SK-N-SH (cell line): ENCODE results near the gene TNFRSF18. TPM values are rescaled to one million over a fixed set of nuclear protein-coding genes. Genes with fewer than 3 reads are reported as not detected.

Source experiments
- CTCF ChIA-PET: fragments of 300-600, 350-600 bp; formaldehyde crosslinking; extraction: SDS; loops from one replicate; lab custom pipeline; 2021; lab: Yijun Ruan, JAX
- POLR2A ChIA-PET: fragments of 350-600 bp; sonication (Branson Sonifier 250); formaldehyde crosslinking; extraction: SDS; loops from one replicate; lab custom pipeline; 2020; ENCODE audit warnings: antibody characterized with exemption, inconsistent platforms; lab: Yijun Ruan, JAX
- DNase-seq: peaks from one replicate; pipeline ENCODE4 v3.0.0; 2012
- H2AFZ ChIP-seq: fragments of 200-600 bp; sonication (generic); 2 replicates; pipeline ENCODE4 v1.8.1; 2016; ENCODE audit warnings: antibody characterized with exemption, mild to moderate bottlenecking, low read depth
- H3F3A ChIP-seq: fragments of 200-600 bp; sonication (generic); replicated peaks from 2 replicates; pipeline ENCODE3; 2016; ENCODE audit warnings: antibody characterized with exemption, mild to moderate bottlenecking; ENCODE audit not compliant: insufficient read depth
- H3K27ac ChIP-seq, 2 experiments: fragments of 200-500 bp in 1 of 2; fragments of 200-600 bp in 1 of 2; sonication (Bioruptor generic) in 1 of 2; sonication (generic), shearing (Covaris generic) in 1 of 2; 2 replicates each; pipeline versions ENCODE4 v1.5.1 to v1.6.1; 2014 to 2016; ENCODE audit warnings: low read depth in 2 of 2, inconsistent platforms in 1 of 2, low read length in 1 of 2, mild to moderate bottlenecking in 1 of 2, mixed read lengths in 1 of 2
- H3K27me3 ChIP-seq: fragments of 200-600 bp; sonication (generic), shearing (Covaris generic); 2 replicates; pipeline ENCODE4 v1.6.1; 2016; ENCODE audit warnings: mixed run types; ENCODE audit not compliant: insufficient read depth
- H3K36me3 ChIP-seq, 2 experiments: fragments of 200-500 bp in 1 of 2; fragments of 200-600 bp in 1 of 2; sonication (Bioruptor generic) in 1 of 2; sonication (generic) in 1 of 2; replicated peaks in 1 of 2; 2 replicates each; pipeline versions ENCODE3 to v1.5.1; 2014 to 2016; ENCODE audit warnings: low read length in 1 of 2, mild to moderate bottlenecking in 1 of 2; ENCODE audit not compliant: insufficient read depth in 2 of 2, control insufficient read depth in 1 of 2
- H3K4me1 ChIP-seq, 2 experiments: fragments of 200-500 bp in 1 of 2; fragments of 200-600 bp in 1 of 2; sonication (Bioruptor generic) in 1 of 2; sonication (generic), shearing (Covaris generic) in 1 of 2; 2 replicates each; pipeline versions ENCODE4 v1.5.1 to v1.6.1; 2014 to 2016; ENCODE audit warnings: low read depth in 1 of 2, low read length in 1 of 2, mixed run types in 1 of 2; ENCODE audit not compliant: insufficient read depth in 2 of 2, control insufficient read depth in 1 of 2
- H3K4me2 ChIP-seq: fragments of 200-600 bp; sonication (generic), shearing (Covaris generic); 2 replicates; pipeline ENCODE4 v1.6.1; 2017; ENCODE audit warnings: mixed run types
- H3K4me3 ChIP-seq, 2 experiments: fragments of 200-500 bp in 1 of 2; fragments of 200-600 bp in 1 of 2; sonication (Bioruptor generic) in 1 of 2; sonication (generic), shearing (Covaris generic) in 1 of 2; 2 replicates each; pipeline versions ENCODE4 v1.5.1 to v1.8.1; 2014 to 2016; ENCODE audit warnings: low read depth in 2 of 2, inconsistent platforms in 1 of 2, low read length in 1 of 2, mild to moderate bottlenecking in 1 of 2, mixed read lengths in 1 of 2, moderate library complexity in 1 of 2
- H3K79me2 ChIP-seq: fragments of 200-600 bp; sonication (generic); 2 replicates; pipeline ENCODE4 v1.8.1; 2017; ENCODE audit warnings: mild to moderate bottlenecking; ENCODE audit not compliant: insufficient read depth
- H3K9ac ChIP-seq: fragments of 200-600 bp; sonication (generic); 2 replicates; pipeline ENCODE4 v1.6.1; 2017; ENCODE audit warnings: mixed run types
- H3K9me2 ChIP-seq: fragments of 200-600 bp; sonication (generic); 2 replicates; pipeline ENCODE4 v1.6.1; 2017; ENCODE audit warnings: mixed run types
- H3K9me3 ChIP-seq: fragments of 200-600 bp; sonication (generic); 2 replicates; pipeline ENCODE4 v1.6.1; 2017; ENCODE audit warnings: mixed run types, mild to moderate bottlenecking, moderate library complexity
- H4K20me1 ChIP-seq: fragments of 200-600 bp; sonication (generic); 2 replicates; pipeline ENCODE4 v1.6.1; 2017; ENCODE audit warnings: mild to moderate bottlenecking, mixed run types; ENCODE audit not compliant: insufficient read depth
- CTCF ChIP-seq: fragments of 200-600 bp; sonication (generic); IDR thresholded peaks from 2 replicates; pipeline ENCODE4 v1.6.1; 2017; ENCODE audit warnings: antibody characterized with exemption, mild to moderate bottlenecking, moderate library complexity
- FOXJ3 ChIP-seq: sonication (generic); formaldehyde crosslinking; IDR thresholded peaks from 2 replicates; pipeline ENCODE4 v1.5.1; 2020; ENCODE audit warnings: mild to moderate bottlenecking, missing genetic modification reagents
- FOXM1 ChIP-seq: IDR thresholded peaks from 2 replicates; pipeline ENCODE4 v1.4.0; 2012; ENCODE audit warnings: low read depth, mild to moderate bottlenecking
- MAX ChIP-seq: IDR thresholded peaks from 2 replicates; pipeline ENCODE4 v1.4.0; 2012; ENCODE audit warnings: low read depth
- POLR2AphosphoS5 ChIP-seq: IDR thresholded peaks from 2 replicates; pipeline ENCODE4 v1.6.1; 2012; ENCODE audit warnings: low read depth, low read length
- TCF12 ChIP-seq: IDR thresholded peaks from 2 replicates; pipeline ENCODE4 v1.4.0; 2012
- USF2 ChIP-seq: fragments of 150-350 bp; IDR thresholded peaks from 2 replicates; pipeline ENCODE4 v1.6.1; 2017; ENCODE audit warnings: antibody characterized with exemption, low read length, low read depth, borderline replicate concordance
- WGBS: methylation state at CpG from one replicate; pipeline ENCODE4 v1.1.6; 2017; ENCODE audit warnings: low lambda C conversion rate; 5-methylcytosine and 5-hydroxymethylcytosine counted together
- polyA plus RNA-seq, 3 experiments: library from polyadenylated mRNA; depleted of rRNA; stranded (reverse); fragments of >200 nt; gene quantifications; 2 replicates each; pipeline ENCODE4 v1.2.3, GENCODE V29; 2012

The TNFRSF18 gene
- polyA plus RNA-seq, 1 of the 3 experiments (the other 2 are of a cell fraction) = 0.05 TPM

- no peaks in the 10 kb centered on the region for H3K9me2 ChIP-seq
- H3K4me3 ChIP-seq = peak overlapping the region in 1 of 2 experiments; percentile 48; a peak in 2 of 4 replicates
- H3K9me3 ChIP-seq = no peaks in the 10 kb centered on the region
- H3K27me3 ChIP-seq = no peaks in the 10 kb centered on the region
- CTCF ChIA-PET = interaction anchor here (2.5 kb wide), 1 partner anchor 111 kb away, joined by 27 read pairs; no protein-coding TSS in a partner anchor
- POLR2A ChIA-PET = no interaction called here
- peaks cover 13% of the 10 kb centered on the region; the same call in 1 of the 2 replicates for H4K20me1 ChIP-seq
- H3F3A ChIP-seq = peaks cover 7% of the 10 kb centered on the region
- H3K27ac ChIP-seq = peak overlapping the region in 1 of 2 experiments; percentile 65; a peak in 1 of 4 replicates
- no peak overlapping the region for H3K9ac ChIP-seq
- no peak for TF ChIP-seq FOXJ3 (CRISPR knock-in tag)
- no peak for TF ChIP-seq FOXM1
- WGBS = 96% methylated on average over 42 of the region's 98 CpGs
- peak overlapping the region; percentile 24; the same call in 1 of the 2 replicates for H3K4me2 ChIP-seq
- DNase-seq = no peak
- H2AFZ ChIP-seq = no peak overlapping the region
- H3K4me1 ChIP-seq = peaks cover 0 to 16% of the 10 kb centered on the region in 2 experiments; a peak in 1 of 4 replicates
- H3K36me3 ChIP-seq = peaks cover 0 to 23% of the 10 kb centered on the region in 2 experiments
- peaks cover 54% of the 10 kb centered on the region for H3K79me2 ChIP-seq
Observed at GRCh38 chr1:1232796-1233566, 26.6 kb upstream of the TNFRSF18 start.

GRCh38 chr1:1232208-1232795, 25.9 kb upstream of the TNFRSF18 start, which contains the start of gene B3GALT6:
B3GALT6 (plus strand) TSS chr1:1232237; CDS start chr1:1232279, 42 bp downstream.
- Histone ChIP-seq H3K9me2 (no peaks in the 10 kb centered on the region), H3K27ac (peak within 1 kb of the TSS; percentile 68 to 83; a peak in 3 of 4 replicates), H2AFZ (peak within 1 kb of the TSS; percentile 42; the same call in 1 of the 2 replicates), H3F3A (peaks cover 7% of the 10 kb centered on the region), H3K9ac (peak within 1 kb of the TSS; percentile 87), H3K36me3 (peaks cover 0 to 26% of the 10 kb centered on the region in 2 experiments), H3K4me3 (peak within 1 kb of the TSS; percentile 77 to 96), H3K9me3 (no peaks in the 10 kb centered on the region), H3K4me1 (peaks cover 0 to 16% of the 10 kb centered on the region in 2 experiments; a peak in 1 of 4 replicates), H3K27me3 (no peaks in the 10 kb centered on the region), H3K4me2 (peak within 1 kb of the TSS; percentile 95), H4K20me1 (peaks cover 13% of the 10 kb centered on the region; the same call in 1 of the 2 replicates), H3K79me2 (peaks cover 60% of the 10 kb centered on the region)
- CTCF ChIA-PET = interaction anchor here (2.5 kb wide), 1 partner anchor 111 kb away, joined by 27 read pairs; no protein-coding TSS in a partner anchor
- no peak for TF ChIP-seq CTCF
- TF ChIP-seq MAX = 0 out of 2 replicates have a peak, but pooled peaks have one; percentile 45
- TF ChIP-seq USF2 = no peak
- TF ChIP-seq TCF12 = no peak
- TF ChIP-seq POLR2AphosphoS5 = no peak
- DNase-seq = no peak
- POLR2A ChIA-PET = no interaction called here
- 74% methylated on average over 17 of the region's 100 CpGs for WGBS
